SK-N-SH treated with all-trans-retinoic acid at 6 μM for 48 hours (cell line): ENCODE measurements around the gene DPM3.

Source experiments
- ATAC-seq: fragments of 200-7000 bp; cut with Tn5 transposase; 3 replicates; pipeline ENCODE4 v1.9.1; 2020; ENCODE audit warnings: mild to moderate bottlenecking, moderate library complexity
- BACH2 ChIP-seq: fragments of 250-450 bp; sonication (Bioruptor Pico); IDR thresholded peaks from 2 replicates; pipeline ENCODE4 v1.9.0; 2021; ENCODE audit warnings: mild to moderate bottlenecking, borderline replicate concordance
- CSDC2 ChIP-seq: fragments of 250-450 bp; sonication (Bioruptor Pico); IDR thresholded peaks from 2 replicates; pipeline ENCODE4 v1.5.0; 2020; ENCODE audit warnings: mild to moderate bottlenecking, moderate library complexity
- ESRRG ChIP-seq: fragments of 250-450 bp; sonication (Bioruptor Pico); IDR thresholded peaks from 2 replicates; pipeline ENCODE4 v1.6.1; 2021; ENCODE audit warnings: mild to moderate bottlenecking
- GLIS3 ChIP-seq: fragments of 250-450 bp; sonication (Bioruptor Pico); IDR thresholded peaks from 2 replicates; pipeline ENCODE4 v1.5.0; 2020; ENCODE audit warnings: mild to moderate bottlenecking, moderate library complexity
- ISL1 ChIP-seq: fragments of 250-450 bp; sonication (Bioruptor Pico); IDR thresholded peaks from 2 replicates; pipeline ENCODE4 v2.1.2; 2022; ENCODE audit warnings: mild to moderate bottlenecking, moderate library complexity
- OSR1 ChIP-seq: fragments of 250-450 bp; sonication (Bioruptor Pico); IDR thresholded peaks from 2 replicates; pipeline ENCODE4 v1.8.0; 2022; ENCODE audit warnings: moderate library complexity, mild to moderate bottlenecking, inconsistent platforms
- PPARA ChIP-seq: fragments of 250-450 bp; sonication (Bioruptor Pico); IDR thresholded peaks from 2 replicates; pipeline ENCODE4 v1.5.0; 2020; ENCODE audit warnings: mild to moderate bottlenecking, borderline replicate concordance
- RARB ChIP-seq: fragments of 250-450 bp; sonication (Bioruptor Pico); IDR thresholded peaks from 2 replicates; pipeline ENCODE4 v1.8.0; 2021; ENCODE audit warnings: mild to moderate bottlenecking, moderate library complexity
- SNAI2 ChIP-seq: fragments of 250-450 bp; sonication (Bioruptor Pico); IDR thresholded peaks from 2 replicates; pipeline ENCODE4 v1.5.0; 2020; ENCODE audit warnings: mild to moderate bottlenecking, moderate library complexity
- TCF4 ChIP-seq: fragments of 250-450 bp; sonication (Bioruptor Pico); IDR thresholded peaks from 2 replicates; pipeline ENCODE4 v1.8.0; 2021; ENCODE audit warnings: mild to moderate bottlenecking, moderate library complexity, borderline replicate concordance
- TOX ChIP-seq: fragments of 250-450 bp; sonication (Bioruptor Pico); IDR thresholded peaks from 2 replicates; pipeline ENCODE4 v1.8.0; 2021; ENCODE audit warnings: mild to moderate bottlenecking, moderate library complexity, borderline replicate concordance
- ZFP3 ChIP-seq: fragments of 250-450 bp; sonication (Bioruptor Pico); IDR thresholded peaks from 2 replicates; pipeline ENCODE4 v1.5.0; 2020; ENCODE audit warnings: mild to moderate bottlenecking, moderate library complexity
- ZFP30 ChIP-seq: fragments of 450-650 bp; formaldehyde crosslinking; IDR thresholded peaks from 2 replicates; pipeline ENCODE4 v1.5.0; 2022; ENCODE audit warnings: mild to moderate bottlenecking, moderate library complexity
- ZNF8 ChIP-seq: fragments of 450-650 bp; formaldehyde crosslinking; IDR thresholded peaks from 2 replicates; pipeline ENCODE4 v1.5.0; 2020; ENCODE audit warnings: mild to moderate bottlenecking, moderate library complexity
- TF ChIP-seq, protein P1 (sequence below): fragments of 250-450 bp; sonication (Bioruptor Pico); IDR thresholded peaks from 2 replicates; pipeline ENCODE4 v1.5.1; 2021; ENCODE audit warnings: mild to moderate bottlenecking, moderate library complexity
- TF ChIP-seq, protein P2 (sequence below): fragments of 250-450 bp; sonication (Bioruptor Pico); IDR thresholded peaks from 2 replicates; pipeline ENCODE4 v1.5.0; 2020; ENCODE audit warnings: mild to moderate bottlenecking, moderate library complexity
- TF ChIP-seq, protein P3 (sequence below): fragments of 250-450 bp; sonication (Bioruptor Pico); IDR thresholded peaks from 2 replicates; pipeline ENCODE4 v1.8.0; 2021; ENCODE audit warnings: low read depth, mild to moderate bottlenecking, moderate library complexity, borderline replicate concordance

Gene DPM3

DNA sequence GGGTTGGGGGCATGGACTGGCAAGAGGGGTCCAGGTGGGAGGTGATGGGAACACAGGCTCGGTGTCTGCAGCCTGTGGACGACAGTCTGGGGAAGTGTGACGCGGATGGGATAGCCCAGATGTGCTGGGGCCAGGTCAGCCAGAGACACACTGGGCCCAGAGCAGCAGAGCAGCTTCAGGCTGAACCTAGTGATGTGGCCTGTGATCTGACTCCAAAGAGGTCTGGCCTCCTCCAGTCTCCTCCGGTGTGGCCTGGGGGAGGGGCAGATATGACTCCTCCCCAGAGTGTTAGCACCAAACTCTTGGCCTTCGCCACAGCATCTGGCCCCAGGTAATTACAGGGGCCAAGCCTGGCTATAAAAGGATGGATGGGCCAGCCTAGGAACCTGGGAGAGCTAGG, 48.2 kb downstream of the DPM3 start:
- ATAC-seq: no peak
- no peak for TF ChIP-seq PPARA (CRISPR knock-in tag)
- TF ChIP-seq TOX (CRISPR knock-in tag): no peak
- no peak for TF ChIP-seq CSDC2 (CRISPR knock-in tag)

DNA sequence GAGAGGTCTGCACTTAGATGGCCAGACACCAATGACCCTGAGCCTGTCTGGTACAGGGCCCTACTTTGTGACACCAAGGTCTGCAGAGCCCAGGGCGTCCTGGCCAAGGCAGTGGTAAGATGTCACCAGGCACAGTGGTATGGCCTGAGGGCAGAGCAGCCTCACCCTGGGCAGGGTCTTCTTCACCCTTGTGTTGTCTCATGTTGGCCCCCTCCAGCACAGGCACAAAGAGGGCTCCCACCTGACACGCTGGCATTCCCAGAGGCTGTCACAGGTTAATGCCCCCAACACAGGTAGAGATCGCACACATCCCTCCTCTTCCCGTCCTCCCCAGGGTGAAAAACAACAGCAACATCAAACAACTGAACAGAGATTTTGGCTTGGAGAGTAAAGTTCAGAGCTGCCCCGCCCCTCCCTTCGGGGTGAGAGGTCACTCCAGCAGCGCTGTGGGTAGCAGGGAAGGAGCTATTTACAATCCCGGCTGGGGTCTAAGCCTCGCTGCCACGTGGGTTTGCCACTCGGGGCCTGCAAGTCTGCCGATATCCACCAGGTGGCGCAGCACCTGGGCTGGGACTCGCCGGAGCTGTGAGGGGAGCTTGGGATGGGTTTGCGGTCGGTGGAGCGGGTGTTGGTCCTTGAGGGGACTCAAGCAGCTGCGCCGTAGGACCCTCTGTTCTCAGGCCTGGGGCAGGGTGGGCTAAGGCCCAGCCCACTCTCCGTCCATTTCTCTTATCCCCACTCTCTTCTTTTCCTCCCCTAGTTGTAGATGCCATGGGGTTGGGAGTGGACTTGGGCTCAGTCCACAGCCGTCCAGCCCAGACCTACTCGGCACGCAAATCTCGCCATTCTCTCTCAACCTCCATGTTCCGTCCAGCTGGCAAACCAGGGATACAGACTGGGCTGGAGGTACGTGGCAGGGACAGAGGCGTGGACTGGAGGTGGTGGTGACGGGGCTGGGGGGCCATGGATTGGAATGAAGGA, 49.0 kb downstream of the DPM3 start:
- no peak for TF ChIP-seq SNAI2 (CRISPR knock-in tag)
- TF ChIP-seq PPARA (CRISPR knock-in tag): no peak
- TF ChIP-seq ZFP3 (CRISPR knock-in tag): no peak
- TF ChIP-seq, protein P1, sequence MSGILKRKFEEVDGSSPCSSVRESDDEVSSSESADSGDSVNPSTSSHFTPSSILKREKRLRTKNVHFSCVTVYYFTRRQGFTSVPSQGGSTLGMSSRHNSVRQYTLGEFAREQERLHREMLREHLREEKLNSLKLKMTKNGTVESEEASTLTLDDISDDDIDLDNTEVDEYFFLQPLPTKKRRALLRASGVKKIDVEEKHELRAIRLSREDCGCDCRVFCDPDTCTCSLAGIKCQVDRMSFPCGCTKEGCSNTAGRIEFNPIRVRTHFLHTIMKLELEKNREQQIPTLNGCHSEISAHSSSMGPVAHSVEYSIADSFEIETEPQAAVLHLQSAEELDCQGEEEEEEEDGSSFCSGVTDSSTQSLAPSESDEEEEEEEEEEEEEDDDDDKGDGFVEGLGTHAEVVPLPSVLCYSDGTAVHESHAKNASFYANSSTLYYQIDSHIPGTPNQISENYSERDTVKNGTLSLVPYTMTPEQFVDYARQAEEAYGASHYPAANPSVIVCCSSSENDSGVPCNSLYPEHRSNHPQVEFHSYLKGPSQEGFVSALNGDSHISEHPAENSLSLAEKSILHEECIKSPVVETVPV (CRISPR knock-in tag): no peak
- TF ChIP-seq TCF4 (CRISPR knock-in tag): no peak
- no peak for TF ChIP-seq ESRRG
- TF ChIP-seq ZFP30: no peak
- TF ChIP-seq, protein P2, sequence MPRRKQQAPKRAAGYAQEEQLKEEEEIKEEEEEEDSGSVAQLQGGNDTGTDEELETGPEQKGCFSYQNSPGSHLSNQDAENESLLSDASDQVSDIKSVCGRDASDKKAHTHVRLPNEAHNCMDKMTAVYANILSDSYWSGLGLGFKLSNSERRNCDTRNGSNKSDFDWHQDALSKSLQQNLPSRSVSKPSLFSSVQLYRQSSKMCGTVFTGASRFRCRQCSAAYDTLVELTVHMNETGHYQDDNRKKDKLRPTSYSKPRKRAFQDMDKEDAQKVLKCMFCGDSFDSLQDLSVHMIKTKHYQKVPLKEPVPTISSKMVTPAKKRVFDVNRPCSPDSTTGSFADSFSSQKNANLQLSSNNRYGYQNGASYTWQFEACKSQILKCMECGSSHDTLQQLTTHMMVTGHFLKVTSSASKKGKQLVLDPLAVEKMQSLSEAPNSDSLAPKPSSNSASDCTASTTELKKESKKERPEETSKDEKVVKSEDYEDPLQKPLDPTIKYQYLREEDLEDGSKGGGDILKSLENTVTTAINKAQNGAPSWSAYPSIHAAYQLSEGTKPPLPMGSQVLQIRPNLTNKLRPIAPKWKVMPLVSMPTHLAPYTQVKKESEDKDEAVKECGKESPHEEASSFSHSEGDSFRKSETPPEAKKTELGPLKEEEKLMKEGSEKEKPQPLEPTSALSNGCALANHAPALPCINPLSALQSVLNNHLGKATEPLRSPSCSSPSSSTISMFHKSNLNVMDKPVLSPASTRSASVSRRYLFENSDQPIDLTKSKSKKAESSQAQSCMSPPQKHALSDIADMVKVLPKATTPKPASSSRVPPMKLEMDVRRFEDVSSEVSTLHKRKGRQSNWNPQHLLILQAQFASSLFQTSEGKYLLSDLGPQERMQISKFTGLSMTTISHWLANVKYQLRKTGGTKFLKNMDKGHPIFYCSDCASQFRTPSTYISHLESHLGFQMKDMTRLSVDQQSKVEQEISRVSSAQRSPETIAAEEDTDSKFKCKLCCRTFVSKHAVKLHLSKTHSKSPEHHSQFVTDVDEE (CRISPR knock-in tag): no peak
- no peak for TF ChIP-seq CSDC2 (CRISPR knock-in tag)
- TF ChIP-seq OSR1: no peak
- no peak for TF ChIP-seq ISL1 (CRISPR knock-in tag)
- TF ChIP-seq, protein P3, sequence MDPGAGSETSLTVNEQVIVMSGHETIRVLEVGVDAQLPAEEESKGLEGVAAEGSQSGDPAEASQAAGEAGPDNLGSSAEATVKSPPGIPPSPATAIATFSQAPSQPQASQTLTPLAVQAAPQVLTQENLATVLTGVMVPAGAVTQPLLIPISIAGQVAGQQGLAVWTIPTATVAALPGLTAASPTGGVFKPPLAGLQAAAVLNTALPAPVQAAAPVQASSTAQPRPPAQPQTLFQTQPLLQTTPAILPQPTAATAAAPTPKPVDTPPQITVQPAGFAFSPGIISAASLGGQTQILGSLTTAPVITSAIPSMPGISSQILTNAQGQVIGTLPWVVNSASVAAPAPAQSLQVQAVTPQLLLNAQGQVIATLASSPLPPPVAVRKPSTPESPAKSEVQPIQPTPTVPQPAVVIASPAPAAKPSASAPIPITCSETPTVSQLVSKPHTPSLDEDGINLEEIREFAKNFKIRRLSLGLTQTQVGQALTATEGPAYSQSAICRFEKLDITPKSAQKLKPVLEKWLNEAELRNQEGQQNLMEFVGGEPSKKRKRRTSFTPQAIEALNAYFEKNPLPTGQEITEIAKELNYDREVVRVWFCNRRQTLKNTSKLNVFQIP (CRISPR knock-in tag): no peak
- no peak for TF ChIP-seq ZNF8 (CRISPR knock-in tag)
- TF ChIP-seq BACH2: no peak
- no peak for TF ChIP-seq GLIS3 (CRISPR knock-in tag)
- TF ChIP-seq RARB (CRISPR knock-in tag): no peak

More for the DNA sequence above, 49.0 kb downstream of the DPM3 start:
- peak; percentile 84 for ATAC-seq
